GM18526 (cell line): Measurements from ENCODE around the gene POLR1B.
A peak's percentile ranks its signal among the peaks of the same experiment; 100 is the strongest.

Experiments
- POLR2A ChIP-seq: IDR thresholded peaks from 3 replicates; pipeline ENCODE4 v1.6.1; 2011; ENCODE audit not compliant: insufficient read length; ENCODE audit errors: extremely low read depth

The POLR1B gene

DNA sequence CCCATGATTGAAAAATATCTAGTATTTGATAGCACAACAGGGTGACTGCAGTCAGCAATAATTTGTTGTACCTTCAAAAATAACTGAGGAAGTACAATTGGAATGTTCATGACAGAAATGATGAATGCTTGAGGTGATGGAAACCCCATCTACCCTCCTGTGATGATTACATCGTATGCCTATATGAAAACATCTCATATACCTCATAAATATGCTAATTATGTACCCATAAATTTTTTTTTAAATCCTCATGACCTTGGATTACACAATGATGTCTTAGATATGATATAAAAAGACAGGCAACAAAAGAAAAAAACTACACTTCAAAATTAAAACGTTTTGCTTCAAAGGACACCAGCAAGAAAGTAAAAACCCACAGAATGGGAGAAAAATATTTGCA lies 1.4 kb upstream of the POLR1B start:
- no peak for TF ChIP-seq POLR2A

DNA sequence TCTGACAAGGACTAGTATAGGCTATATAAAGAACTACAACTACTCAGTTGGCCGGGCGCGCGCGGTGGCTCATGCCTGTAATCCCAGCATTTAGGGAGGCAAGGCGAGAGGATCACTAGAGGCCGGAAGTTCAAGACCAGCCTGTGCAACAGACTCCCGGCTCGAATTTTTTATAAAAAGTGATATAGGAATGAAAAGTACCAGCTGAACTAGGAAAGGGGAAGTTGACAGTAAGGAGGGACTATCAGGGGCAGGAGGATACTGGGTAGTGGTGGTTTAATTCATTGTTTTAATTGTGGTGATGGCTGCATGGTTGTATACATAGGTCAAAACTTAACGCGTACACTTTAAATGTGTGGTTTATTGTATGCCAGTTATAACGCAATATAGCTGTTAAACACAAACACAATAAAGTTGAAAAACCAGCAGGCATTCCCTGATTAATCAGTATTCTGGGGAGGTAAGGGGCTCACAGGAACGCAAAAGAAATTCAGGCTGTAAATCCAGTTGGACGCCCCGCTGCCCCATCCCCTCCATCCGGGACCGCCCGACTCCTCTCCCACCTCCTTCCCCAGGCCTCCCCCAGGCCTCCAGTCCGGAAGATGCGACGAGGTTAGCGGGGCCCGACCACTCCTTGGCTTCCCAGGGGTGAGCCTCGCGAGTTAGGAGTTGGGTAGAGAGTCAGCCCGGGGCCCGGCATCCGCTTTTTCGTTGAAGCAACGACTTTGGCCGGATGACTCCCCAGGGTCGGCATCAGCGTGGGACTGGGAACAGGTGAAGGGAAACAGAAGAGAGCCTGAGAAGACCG lies 746 bp upstream of the POLR1B start:
- TF ChIP-seq POLR2A: peak; percentile 80

DNA sequence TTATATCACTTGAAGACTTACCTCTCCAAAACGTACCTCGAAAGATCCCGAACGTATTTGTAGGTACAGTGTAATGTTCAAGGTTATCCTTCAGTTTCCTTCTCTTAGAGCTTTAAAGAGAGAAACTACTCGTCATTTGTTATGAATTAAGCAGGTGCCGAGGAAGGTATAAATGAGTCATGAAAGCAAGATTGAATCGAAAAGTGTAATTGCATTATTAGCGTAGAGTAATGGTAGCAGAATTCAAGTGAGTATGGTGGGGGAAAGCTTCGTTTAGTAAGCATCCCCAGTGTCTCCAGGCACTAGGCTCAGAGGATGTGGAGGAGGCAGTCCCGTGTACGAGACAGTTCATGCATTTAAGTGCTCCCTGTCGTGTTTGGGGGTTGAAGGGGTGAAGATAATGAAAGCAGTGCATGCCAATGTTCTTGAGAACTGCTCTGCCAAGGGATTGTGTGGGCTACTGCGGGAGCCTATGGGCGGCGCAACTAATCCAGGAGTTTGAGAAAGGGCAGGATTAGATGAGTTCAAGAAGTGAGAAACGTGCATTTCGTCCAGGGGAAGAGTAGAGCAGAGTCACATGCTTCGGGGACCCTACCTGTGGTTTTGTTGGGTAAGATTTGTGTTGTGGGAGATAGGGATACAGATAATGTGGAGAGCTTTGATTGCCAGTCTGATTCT lies 858 bp downstream of the POLR1B start:
- no peak for TF ChIP-seq POLR2A

DNA sequence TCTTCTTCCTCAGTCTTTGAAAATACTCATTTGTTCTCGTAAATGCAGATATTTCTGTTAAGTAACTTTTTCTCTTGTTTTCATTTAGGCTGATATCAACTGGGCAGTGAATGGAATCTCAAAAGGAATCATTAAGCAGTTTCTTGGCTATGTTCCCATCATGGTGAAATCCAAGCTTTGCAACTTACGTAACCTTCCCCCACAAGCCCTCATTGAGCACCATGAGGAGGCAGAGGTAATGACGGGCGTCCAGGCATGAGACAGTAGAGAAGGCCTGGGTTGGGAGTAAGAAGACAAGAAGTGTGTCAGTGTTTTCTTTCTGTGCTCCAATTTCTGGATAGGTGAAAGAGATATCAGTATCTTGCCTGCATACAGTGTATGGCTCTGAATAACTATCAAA lies 5.1 kb downstream of the POLR1B start:
- TF ChIP-seq POLR2A: no peak

DNA sequence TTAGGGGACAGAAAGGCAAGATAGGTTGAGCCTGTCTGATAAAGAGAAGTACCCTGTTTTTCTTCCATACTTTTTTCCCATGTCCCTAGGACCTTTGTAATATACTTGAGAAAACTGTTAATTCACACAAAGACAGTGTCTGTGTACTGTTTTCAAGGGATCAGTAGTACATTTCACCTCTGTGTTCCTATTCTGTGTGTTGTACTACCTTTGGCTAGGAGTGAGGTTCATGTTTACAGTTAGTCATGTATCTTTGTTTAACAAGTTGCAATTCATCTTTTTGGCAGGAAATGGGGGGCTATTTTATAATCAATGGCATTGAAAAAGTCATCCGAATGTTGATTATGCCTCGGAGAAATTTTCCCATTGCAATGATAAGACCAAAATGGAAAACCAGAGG lies 6.7 kb downstream of the POLR1B start:
- no peak for TF ChIP-seq POLR2A

DNA sequence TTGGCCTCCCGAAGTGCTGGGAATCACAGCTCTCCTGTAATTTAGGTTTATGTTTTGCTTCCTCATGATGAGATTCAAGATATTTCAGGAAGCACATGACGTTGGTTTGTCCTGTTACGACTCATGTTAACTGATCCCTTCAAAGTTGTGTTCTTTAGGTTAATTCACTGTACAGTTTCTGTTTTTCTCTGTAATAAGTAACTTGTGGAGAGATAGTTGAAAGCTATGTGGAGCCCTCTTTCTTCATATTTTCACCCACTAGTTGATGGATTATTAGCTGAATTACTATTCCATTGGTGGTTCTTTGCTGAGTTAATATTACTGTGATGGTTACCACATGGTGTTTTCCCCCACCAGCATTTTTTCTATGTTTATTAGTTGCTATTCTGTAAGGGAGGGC lies 23.8 kb downstream of the POLR1B start:
- TF ChIP-seq POLR2A: no peak

DNA sequence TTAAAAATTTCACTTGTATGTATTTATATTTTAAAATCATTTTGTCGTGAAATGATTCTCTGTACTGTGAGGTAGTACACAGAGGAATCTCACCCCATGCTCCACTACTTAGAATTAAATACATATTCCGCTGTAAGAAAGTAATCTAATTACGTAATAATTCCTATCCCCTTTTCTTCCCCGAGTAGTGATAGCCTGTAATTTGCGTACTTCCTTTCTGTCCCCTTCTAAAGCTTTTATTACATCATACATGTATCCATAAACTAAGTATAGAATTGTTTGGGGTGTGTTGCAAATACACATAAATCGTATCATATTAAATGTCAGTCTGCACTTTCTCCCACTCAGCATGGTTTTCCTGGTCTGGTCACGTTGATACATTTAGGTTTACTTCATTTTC lies 29.7 kb downstream of the POLR1B start:
- TF ChIP-seq POLR2A: no peak

DNA sequence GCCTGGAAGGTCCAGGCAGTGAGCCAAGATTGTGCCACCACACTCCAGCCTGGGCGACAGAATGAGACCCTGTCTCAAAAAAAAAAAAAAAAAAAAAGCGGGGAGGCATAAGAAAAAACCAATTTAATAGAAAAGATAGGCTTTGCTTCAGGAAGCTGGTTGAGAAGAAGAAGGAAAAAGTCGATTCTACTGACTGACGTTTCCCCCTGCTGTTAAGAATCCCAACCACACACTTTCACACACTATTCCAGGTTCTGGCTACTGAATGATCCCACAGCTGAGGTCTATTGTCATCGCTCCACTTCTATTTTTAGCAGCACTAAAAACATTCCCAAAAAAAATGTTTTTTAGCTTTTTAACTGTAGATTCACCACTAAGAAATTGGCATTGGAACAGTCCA lies 35.5 kb downstream of the POLR1B start:
- no peak for TF ChIP-seq POLR2A

DNA sequence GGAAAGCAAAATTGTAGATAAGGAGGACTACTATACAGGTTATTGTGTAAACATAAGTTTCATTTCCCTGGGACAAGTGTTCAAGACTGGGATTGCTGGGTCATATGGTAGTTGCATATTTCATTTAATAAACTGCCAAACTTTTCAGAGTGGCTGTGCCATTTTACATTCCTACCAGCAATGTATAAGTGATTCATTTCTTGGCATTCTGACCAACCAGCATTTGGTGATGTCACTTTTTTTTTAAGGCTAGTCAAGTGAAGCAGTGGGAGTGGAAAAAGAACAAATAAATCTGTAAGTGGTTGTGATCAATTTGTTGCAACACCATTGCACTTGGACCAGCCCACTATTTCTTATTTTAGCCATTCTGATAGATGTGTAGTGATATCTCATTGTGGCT lies 37.0 kb downstream of the POLR1B start:
- TF ChIP-seq POLR2A: no peak

DNA sequence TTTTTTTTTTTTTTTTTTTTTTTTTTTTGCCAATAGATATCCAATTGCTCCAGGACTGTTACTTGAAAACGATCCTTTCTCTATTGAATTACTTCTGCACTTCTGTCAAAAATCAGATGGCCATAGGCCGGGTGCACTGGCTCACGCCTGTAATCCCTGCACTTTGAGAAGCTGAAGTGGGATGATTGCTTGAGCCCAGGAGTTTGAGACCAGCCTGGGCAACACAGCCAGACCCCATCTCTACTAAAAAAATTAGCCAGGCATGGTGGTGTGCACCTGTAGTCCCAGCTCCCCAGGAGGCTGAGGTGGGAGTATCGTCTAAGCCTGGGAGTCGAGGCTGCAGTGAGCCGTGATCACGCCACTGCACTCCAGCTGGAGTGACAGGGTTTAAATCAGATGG lies 37.8 kb downstream of the POLR1B start:
- TF ChIP-seq POLR2A: no peak

DNA sequence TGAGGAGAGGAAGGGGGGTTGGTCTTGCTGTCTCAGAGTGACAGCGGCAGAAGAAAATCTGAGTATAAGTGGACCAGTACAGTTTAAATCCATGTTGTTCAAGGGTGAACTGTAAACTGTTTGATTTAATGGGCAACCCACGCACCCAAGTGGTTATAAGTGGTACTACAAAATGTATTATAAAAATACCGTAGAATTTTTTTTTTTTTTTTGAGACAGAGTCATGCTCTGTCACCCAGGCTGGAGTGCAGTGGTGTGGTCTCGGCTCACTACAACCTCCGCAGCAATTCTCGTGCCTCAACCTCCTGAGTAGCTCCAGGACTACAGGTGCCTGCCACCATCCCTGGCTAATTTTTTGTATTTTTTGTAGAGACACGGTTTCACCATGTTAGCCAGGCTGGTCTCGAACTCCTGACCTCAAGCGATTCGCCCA lies 40.1 kb downstream of the POLR1B start:
- no peak for TF ChIP-seq POLR2A

DNA sequence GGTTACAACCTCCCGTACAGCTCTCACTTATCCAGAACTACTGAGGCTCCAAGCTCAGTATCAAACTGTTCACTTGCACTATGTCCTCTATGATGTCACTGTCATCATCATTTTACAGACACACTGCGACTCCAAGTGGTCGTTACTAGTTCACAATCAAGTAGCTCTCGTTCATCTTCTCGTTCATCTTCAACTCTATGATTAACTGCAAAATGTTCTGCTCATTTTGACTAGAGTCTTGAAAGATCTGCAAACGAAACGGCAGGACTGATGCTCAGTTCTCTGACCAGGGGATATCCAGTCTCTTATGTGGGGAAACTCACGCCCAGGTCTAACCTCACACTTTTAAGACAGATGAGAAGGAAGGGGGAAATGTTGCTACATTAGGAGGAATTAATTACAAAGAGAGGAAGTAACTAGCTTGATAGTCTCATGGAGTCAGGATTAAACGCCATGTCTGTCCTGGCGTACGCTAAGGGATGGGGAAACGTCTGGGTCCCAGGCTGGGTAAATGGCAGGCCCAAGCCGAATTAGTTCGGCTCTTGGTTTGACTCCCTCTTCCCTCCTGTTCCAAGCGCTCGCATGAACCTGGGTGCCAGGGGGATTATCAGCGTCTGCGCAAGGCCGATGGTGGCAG lies 41.4 kb downstream of the POLR1B start:
- TF ChIP-seq POLR2A: no peak

DNA sequence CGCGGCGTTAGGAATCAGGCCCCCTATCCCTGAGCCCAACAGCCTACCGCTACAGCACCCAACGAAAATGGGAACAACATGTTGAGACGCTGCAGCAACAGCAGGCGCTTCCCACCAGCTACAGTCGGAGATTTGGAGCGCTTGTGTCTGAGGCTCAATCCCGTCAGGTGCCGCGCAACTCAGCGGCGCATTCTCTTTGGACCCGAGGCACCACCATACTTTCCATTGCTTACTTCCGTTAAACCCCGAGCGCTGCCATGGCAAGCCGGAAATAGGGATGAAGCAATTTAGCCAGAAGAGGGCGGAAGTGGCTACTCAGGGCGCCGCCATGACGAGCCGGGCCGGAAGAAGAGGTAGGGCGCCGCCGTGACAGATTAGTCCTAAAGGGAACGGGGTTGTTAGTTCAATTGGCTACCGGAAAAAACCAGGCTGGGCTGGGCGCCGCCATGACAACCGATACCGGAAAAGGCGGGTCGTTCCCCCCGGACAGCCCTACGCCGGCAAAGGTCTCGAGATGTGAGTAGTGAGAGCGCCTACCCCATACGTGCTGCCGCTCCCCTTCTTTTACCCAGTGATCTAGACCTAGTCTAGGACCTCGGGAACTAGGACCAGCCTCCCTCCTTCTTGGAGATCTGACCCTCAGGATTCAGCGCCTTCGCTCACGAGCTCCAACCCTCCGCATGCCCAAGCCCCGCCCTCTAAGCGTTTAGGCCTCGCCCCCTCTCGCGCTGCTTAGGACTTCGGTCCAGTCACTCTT lies 42.0 kb downstream of the POLR1B start, which contains the start of gene CHCHD5:
Gene CHCHD5 (plus strand): TSS at position 476 of the 757 bp plus-strand sequence. CDS start 39 bp downstream, at position 515.
- TF ChIP-seq POLR2A: peak; percentile 78

DNA sequence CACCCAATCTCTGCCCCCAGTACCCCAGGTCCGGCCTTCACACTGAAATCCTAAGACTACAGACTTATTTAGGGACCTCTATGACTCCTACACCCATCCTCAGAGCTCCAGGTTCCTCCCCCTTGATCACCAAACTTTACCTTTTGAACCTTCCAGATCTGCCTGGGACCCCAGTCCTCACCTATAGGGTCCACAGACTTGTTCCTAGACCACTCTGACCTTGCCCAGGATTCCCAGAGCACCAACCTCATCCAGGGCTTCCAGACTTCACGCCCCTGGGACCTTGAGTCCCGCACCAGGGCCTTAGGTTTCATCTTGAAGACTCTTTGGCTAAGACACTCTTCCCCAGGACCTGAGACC lies 42.6 kb downstream of the POLR1B start:
- no peak for TF ChIP-seq POLR2A

DNA sequence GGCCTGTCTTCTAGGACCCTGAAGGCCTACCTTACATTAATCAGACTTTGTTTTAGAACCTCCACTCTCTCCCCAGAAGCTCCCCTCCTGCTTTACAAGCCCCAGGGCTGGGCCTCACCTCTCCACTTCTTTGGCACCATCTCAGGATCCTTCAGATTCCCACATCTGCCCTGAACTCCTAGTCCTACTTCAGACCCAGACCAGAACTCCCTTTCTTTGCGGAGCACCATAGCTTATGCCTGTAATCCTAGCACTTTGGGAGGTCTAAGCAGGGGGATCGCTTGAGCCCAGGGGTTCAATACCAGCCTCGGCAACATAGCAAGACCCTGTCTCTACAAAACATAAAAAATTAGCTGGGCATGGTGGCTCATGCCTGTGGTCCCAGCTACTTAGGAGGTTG lies 43.1 kb downstream of the POLR1B start:
- no peak for TF ChIP-seq POLR2A
